T-helper 9 cell (primary cell): ENCODE results near the gene HOXC6.
"Not testable (repeated sequence)": the region's sequence is repeated elsewhere in the genome, so short reads cannot be mapped to it uniquely, and the experiment has no call there.

ENCODE experiments used
- DNase-seq: peaks from one replicate; pipeline ENCODE4 v3.0.0-alpha.2; 2020

HOXC6 gene

GRCh38 chr12:54030889-54031471, 2.7 kb downstream of the HOXC6 start:
- DNase-seq = no peak

GRCh38 chr12:54031480-54031879, 3.2 kb downstream of the HOXC6 start:
- no peak for DNase-seq

- no peak for DNase-seq
These were observed 3.9 kb downstream of the HOXC6 start for GRCh38 chr12:54032086-54032619.

GRCh38 chr12:54032627-54033100, 4.4 kb downstream of the HOXC6 start, which contains the start of gene HOXC5:
TSS of gene HOXC5 (plus strand) at chr12:54033050. CDS start at chr12:54033123, 73 bp downstream.
- DNase-seq = peak; percentile 47

GRCh38 chr12:54033106-54033979, 5.1 kb downstream of the HOXC6 start:
- no peak for DNase-seq

- no peak for DNase-seq
These were observed 5.9 kb downstream of the HOXC6 start for GRCh38 chr12:54033980-54034784.

GRCh38 chr12:54034785-54035310, 6.6 kb downstream of the HOXC6 start:
- DNase-seq = no peak

GRCh38 chr12:54035568-54036264, 7.5 kb downstream of the HOXC6 start:
- DNase-seq = no peak

- DNase-seq = no peak
These were observed 8.6 kb downstream of the HOXC6 start for GRCh38 chr12:54036620-54037359.

- DNase-seq = no peak
These were observed 9.4 kb downstream of the HOXC6 start for GRCh38 chr12:54037360-54038283.

- no peak for DNase-seq
These were observed 10.1 kb downstream of the HOXC6 start for GRCh38 chr12:54038284-54038870.

- DNase-seq = no peak
These were observed 10.7 kb downstream of the HOXC6 start for GRCh38 chr12:54038871-54039414.

GRCh38 chr12:54039417-54040147, 11.3 kb downstream of the HOXC6 start:
- DNase-seq = no peak

GRCh38 chr12:54040148-54040494, 11.9 kb downstream of the HOXC6 start:
- DNase-seq = no peak

- DNase-seq = no peak
These were observed 12.4 kb downstream of the HOXC6 start for GRCh38 chr12:54040648-54041047.

GRCh38 chr12:54041097-54041690, 13.0 kb downstream of the HOXC6 start:
- no peak for DNase-seq

GRCh38 chr12:54042033-54042432, 13.8 kb downstream of the HOXC6 start:
- DNase-seq = not testable (repeated sequence)
